IgD-negative memory B cell (primary cell): Measurements from ENCODE around the gene BRAF. TPM values are rescaled to one million over a fixed set of nuclear protein-coding genes. Genes with fewer than 3 reads are reported as not detected.
"Not testable (repeated sequence)": the region's sequence is repeated elsewhere in the genome, so short reads cannot be mapped to it uniquely, and the experiment has no call there.

Experiments used
- H3K27ac Mint-ChIP-seq, 3 donors: one replicate each; pipeline ENCODE4 v1.8.0; 2020 to 2022; ENCODE audit warnings: mild to moderate bottlenecking in 3 of 3, mixed read lengths in 3 of 3, moderate library complexity in 1 of 3
- H3K27me3 Mint-ChIP-seq: one replicate; pipeline ENCODE4 v1.8.0; 2021; ENCODE audit warnings: mixed read lengths
- H3K36me3 Mint-ChIP-seq: one replicate; pipeline ENCODE4 v1.8.0; 2020; ENCODE audit warnings: mild to moderate bottlenecking, mixed read lengths
- H3K4me1 Mint-ChIP-seq, 3 donors: one replicate each; pipeline ENCODE4 v1.8.0; 2020 to 2022; ENCODE audit warnings: mixed read lengths in 3 of 3, mild to moderate bottlenecking in 1 of 3
- H3K4me3 Mint-ChIP-seq, 4 donors: one replicate each; pipeline ENCODE4 v1.8.0; 2020 to 2022; ENCODE audit warnings: mild to moderate bottlenecking in 4 of 4, mixed read lengths in 4 of 4, moderate library complexity in 3 of 4
- H3K9me3 Mint-ChIP-seq, 3 donors: one replicate each; pipeline ENCODE4 v1.8.0; 2020 to 2021; ENCODE audit warnings: mixed read lengths in 3 of 3, mild to moderate bottlenecking in 1 of 3
- polyA plus RNA-seq: library from polyadenylated mRNA; unstranded; fragments of 300-500 nt; fragmentation: Illumina TruSeq; gene quantifications from one replicate; pipeline ENCODE4 v1.2.3, GENCODE V29; 2021

BRAF gene
- polyA plus RNA-seq, 1 donor from 2014 or later = 11.6 TPM

- Mint-ChIP-seq H3K9me3 (no peaks in the 10 kb centered on the region), H3K4me1 (peaks cover 0 to 3% (median 2%) of the 10 kb centered on the region in 3 donors), H3K27ac (no peak overlapping the region), H3K36me3 (peaks cover 4% of the 10 kb centered on the region), H3K4me3 (no peak overlapping the region), H3K27me3 (no peaks in the 10 kb centered on the region)
Observed at GRCh38 chr7:140686921-140687320, 237.8 kb downstream of the BRAF start.

DNA sequence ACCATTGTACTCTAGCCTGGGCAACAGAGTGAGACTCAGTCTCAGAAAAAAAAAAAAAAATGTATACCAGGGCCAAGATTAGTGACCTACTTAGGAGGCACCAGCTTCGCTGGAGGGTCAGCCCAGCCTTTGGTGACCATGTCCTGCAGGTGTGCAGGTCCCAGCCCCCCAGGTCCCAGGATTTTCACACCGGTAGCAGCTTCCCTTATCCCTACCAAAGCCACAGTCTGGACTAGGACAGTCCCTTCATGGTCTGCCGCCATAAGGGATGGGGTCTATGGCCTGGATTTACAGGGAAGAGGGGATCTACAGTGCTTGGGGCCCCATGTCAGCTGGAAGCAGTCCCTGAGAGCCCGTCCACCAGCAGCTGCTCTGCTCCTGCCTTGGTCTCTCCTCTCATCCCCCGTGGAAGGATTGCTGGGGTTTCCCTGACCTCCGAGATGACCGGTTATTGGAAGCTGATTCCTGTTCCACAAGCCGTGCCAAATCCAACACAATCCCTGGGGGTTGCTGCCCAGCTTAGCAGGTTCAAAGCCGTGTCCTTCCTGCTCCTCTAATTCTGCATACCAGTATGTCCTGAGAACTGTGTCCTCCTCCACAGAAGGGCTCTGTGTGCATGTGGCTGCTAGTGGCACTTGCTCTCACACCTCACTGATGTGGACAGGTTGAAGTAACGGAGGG is 239.2 kb downstream of the BRAF start:
- Mint-ChIP-seq H3K9me3 (no peaks in the 10 kb centered on the region), H3K36me3 (peaks cover 4% of the 10 kb centered on the region), H3K27me3 (no peaks in the 10 kb centered on the region), H3K4me3 (no peak overlapping the region), H3K27ac (no peak overlapping the region), H3K4me1 (peaks cover 0 to 2% (median 1%) of the 10 kb centered on the region in 3 donors)

- no peaks in the 10 kb centered on the region for H3K9me3 Mint-ChIP-seq
- H3K4me1 Mint-ChIP-seq = peaks cover 0 to 2% (median 0%) of the 10 kb centered on the region in 3 donors
- H3K27me3 Mint-ChIP-seq = no peaks in the 10 kb centered on the region
- peaks cover 4% of the 10 kb centered on the region for H3K36me3 Mint-ChIP-seq
- peak overlapping the region in 1 of 4 donors; percentile 41 for H3K4me3 Mint-ChIP-seq
- H3K27ac Mint-ChIP-seq = no peak overlapping the region
Observed at GRCh38 chr7:140684066-140684950, 240.4 kb downstream of the BRAF start.

DNA sequence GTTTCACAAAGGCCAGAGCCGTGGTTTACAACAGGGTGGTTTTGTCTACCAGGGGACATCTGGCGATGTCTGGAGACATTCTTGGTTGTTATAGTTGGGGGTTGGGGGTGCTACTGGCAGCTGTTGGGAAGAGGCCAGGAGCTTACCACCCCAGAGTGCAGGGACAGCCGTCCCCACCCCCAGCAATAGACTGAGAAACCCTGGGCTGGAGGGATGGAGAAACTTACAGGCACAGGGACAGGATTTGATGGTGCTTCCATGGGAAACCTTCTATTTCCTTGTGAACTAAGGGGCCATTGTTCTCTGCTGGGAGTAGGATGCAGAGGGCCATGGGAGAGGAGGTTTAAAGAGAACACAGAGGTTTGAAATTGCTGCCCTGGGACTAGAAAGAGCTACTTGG is 241.1 kb downstream of the BRAF start:
- no peaks in the 10 kb centered on the region for H3K27me3 Mint-ChIP-seq
- peak overlapping the region in 1 of 3 donors; percentile 80 for H3K27ac Mint-ChIP-seq
- peaks cover 0 to 2% (median 0%) of the 10 kb centered on the region in 3 donors for H3K4me1 Mint-ChIP-seq
- peaks cover 4% of the 10 kb centered on the region for H3K36me3 Mint-ChIP-seq
- no peak overlapping the region for H3K4me3 Mint-ChIP-seq
- no peaks in the 10 kb centered on the region for H3K9me3 Mint-ChIP-seq

GRCh38 chr7:140681766-140682165 is 243.0 kb downstream of the BRAF start:
- H3K27ac Mint-ChIP-seq = no peak overlapping the region
- H3K4me3 Mint-ChIP-seq = no peak overlapping the region
- no peaks in the 10 kb centered on the region for H3K27me3 Mint-ChIP-seq
- H3K36me3 Mint-ChIP-seq = peaks cover 7% of the 10 kb centered on the region
- H3K9me3 Mint-ChIP-seq = no peaks in the 10 kb centered on the region
- H3K4me1 Mint-ChIP-seq = peaks cover 7 to 11% (median 7%) of the 10 kb centered on the region in 3 donors

- H3K4me1 Mint-ChIP-seq = peaks cover 15 to 19% (median 16%) of the 10 kb centered on the region in 3 donors
- no peak overlapping the region for H3K27ac Mint-ChIP-seq
- H3K27me3 Mint-ChIP-seq = no peaks in the 10 kb centered on the region
- H3K4me3 Mint-ChIP-seq = no peak overlapping the region
- peaks cover 7% of the 10 kb centered on the region for H3K36me3 Mint-ChIP-seq
- no peaks in the 10 kb centered on the region for H3K9me3 Mint-ChIP-seq
Observed at GRCh38 chr7:140680886-140681285, 243.8 kb downstream of the BRAF start.

DNA sequence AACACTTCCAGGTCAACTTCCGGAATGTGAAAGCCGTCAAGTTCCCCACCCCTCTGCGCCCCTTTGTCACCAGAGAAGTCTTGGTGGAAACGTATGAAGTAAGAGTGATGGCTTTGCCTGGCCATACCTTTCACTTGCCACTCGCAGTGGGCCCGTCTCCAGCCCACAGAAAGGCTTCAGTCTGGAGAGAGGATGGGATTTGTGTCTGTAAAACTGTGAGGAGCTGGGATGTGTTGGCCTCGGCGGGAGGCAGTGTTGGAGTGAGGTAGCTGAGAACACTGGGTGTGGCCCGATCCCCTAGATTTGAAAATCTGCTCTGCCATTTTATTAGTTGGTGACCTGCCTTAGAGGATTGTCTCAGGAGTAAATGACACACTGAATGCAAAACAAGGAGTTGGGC is 245.5 kb downstream of the BRAF start:
- Mint-ChIP-seq H3K36me3 (peaks cover 7% of the 10 kb centered on the region), H3K4me1 (peaks cover 30 to 36% (median 30%) of the 10 kb centered on the region in 3 donors), H3K4me3 (peak overlapping the region in 1 of 4 donors; percentile 3), H3K27me3 (no peaks in the 10 kb centered on the region), H3K9me3 (no peaks in the 10 kb centered on the region), H3K27ac (no peak overlapping the region)

DNA sequence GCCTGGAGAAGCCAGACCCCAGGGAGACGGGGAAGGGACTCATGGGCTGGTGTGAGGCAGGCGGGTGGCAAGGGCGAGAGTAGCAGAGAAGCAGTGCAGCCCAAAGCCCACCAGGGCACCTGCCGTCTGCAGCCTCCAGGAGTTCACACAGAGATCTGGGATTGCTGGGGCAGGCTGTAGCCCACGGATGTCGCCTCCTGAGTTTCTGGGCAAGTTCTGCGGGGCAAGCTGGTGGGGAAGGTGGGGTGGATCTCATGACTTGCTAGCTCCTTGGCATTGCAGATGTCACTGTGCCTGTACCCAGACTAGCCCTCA is 246.0 kb downstream of the BRAF start:
- no peaks in the 10 kb centered on the region for H3K27me3 Mint-ChIP-seq
- H3K9me3 Mint-ChIP-seq = no peaks in the 10 kb centered on the region
- no peak overlapping the region for H3K27ac Mint-ChIP-seq
- H3K36me3 Mint-ChIP-seq = peaks cover 7% of the 10 kb centered on the region
- peak overlapping the region in 1 of 4 donors; percentile 3 for H3K4me3 Mint-ChIP-seq
- peaks cover 33 to 40% (median 33%) of the 10 kb centered on the region in 3 donors for H3K4me1 Mint-ChIP-seq

DNA sequence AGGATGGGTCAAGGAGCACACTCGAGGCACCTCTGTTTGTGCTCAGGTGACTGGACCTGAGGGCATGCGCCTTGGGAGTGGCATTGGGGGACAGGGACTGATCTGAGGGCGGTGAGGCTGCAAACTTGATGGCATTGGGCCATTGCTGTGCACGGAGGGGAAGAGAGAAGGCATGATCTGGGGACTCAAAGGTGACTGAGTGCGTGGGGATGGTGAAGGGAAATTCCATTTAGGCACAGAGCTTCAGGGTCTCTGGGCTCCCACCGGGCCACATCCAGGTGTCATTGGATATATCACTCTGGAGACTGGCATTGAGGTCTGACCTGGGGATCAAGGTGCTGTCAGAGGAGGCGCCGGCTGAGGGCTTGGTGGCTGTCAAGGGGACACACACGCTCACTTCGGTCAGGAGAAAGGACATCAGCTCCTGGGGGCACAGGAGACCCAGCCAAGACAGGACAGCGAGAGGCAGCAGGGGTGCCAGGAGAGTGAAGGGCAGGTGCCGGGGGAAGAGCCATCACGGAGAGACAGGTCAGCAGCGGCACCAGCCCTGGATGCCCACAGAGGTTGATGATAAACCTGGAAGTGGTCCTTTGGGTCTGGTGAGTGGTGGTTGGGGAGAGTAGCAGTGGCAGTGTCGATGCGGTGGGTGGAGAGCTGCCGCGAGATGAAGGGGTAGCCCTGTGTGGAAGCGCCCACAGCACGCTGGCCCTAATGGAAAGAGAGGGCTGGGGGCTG is 246.5 kb downstream of the BRAF start:
- Mint-ChIP-seq H3K4me3 (no peak overlapping the region), H3K4me1 (peaks cover 33 to 41% (median 33%) of the 10 kb centered on the region in 3 donors), H3K27me3 (no peaks in the 10 kb centered on the region), H3K9me3 (no peaks in the 10 kb centered on the region), H3K36me3 (peaks cover 7% of the 10 kb centered on the region), H3K27ac (peak overlapping the region in 1 of 3 donors; percentile 26)

- H3K27me3 Mint-ChIP-seq = no peaks in the 10 kb centered on the region
- peak overlapping the region in 2 of 3 donors; percentile 26 to 91 for H3K27ac Mint-ChIP-seq
- no peak overlapping the region for H3K4me3 Mint-ChIP-seq
- H3K4me1 Mint-ChIP-seq = peaks cover 33 to 41% (median 33%) of the 10 kb centered on the region in 3 donors
- peaks cover 5% of the 10 kb centered on the region for H3K36me3 Mint-ChIP-seq
- H3K9me3 Mint-ChIP-seq = no peaks in the 10 kb centered on the region
Observed at GRCh38 chr7:140677496-140677895, 247.2 kb downstream of the BRAF start.

- Mint-ChIP-seq H3K27ac (peak overlapping the region in 2 of 3 donors; percentile 82 to 91), H3K4me3 (peak overlapping the region in 1 of 4 donors; percentile 87), H3K4me1 (peaks cover 38 to 45% (median 39%) of the 10 kb centered on the region in 3 donors)
Observed at GRCh38 chr7:140676956-140677355, 247.8 kb downstream of the BRAF start.

GRCh38 chr7:140676306-140676705 is 248.4 kb downstream of the BRAF start:
- Mint-ChIP-seq H3K27me3 (no peaks in the 10 kb centered on the region), H3K4me3 (peak overlapping the region; percentile 54 to 96 (median 88)), H3K4me1 (peaks cover 38 to 45% (median 39%) of the 10 kb centered on the region in 3 donors), H3K27ac (peak overlapping the region; percentile 82 to 91 (median 89)), H3K36me3 (peaks cover 3% of the 10 kb centered on the region), H3K9me3 (no peaks in the 10 kb centered on the region)

More at GRCh38 chr7:140676956-140677355, 247.8 kb downstream of the BRAF start:
- not testable (repeated sequence) for H3K36me3 Mint-ChIP-seq, H3K9me3 Mint-ChIP-seq, H3K27me3 Mint-ChIP-seq

DNA sequence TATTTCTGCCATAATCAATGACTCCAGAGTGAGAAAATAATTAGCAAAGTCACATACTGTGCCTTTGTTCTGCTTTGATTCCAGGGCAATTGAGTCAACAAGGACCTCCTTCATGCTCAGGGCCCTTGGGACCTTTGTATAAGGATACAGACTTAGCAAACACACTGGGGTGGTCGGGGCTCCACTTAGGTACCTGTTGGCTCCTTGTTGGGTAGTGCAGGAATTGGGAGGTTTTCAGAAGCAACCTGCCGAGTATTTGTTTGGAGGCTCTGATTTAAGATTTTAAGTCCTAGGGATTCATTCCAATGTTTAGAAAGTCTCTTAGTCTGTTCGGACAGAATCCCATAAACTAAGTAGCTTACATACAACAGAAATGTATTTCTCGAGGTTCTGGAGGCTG is 249.0 kb downstream of the BRAF start:
- Mint-ChIP-seq H3K9me3 (no peaks in the 10 kb centered on the region), H3K4me1 (peaks cover 38 to 45% (median 39%) of the 10 kb centered on the region in 3 donors), H3K27me3 (no peaks in the 10 kb centered on the region), H3K4me3 (peak overlapping the region in 3 of 4 donors; percentile 89 to 96 (median 92)), H3K36me3 (peaks cover 3% of the 10 kb centered on the region), H3K27ac (peak overlapping the region; percentile 82 to 91 (median 89))

DNA sequence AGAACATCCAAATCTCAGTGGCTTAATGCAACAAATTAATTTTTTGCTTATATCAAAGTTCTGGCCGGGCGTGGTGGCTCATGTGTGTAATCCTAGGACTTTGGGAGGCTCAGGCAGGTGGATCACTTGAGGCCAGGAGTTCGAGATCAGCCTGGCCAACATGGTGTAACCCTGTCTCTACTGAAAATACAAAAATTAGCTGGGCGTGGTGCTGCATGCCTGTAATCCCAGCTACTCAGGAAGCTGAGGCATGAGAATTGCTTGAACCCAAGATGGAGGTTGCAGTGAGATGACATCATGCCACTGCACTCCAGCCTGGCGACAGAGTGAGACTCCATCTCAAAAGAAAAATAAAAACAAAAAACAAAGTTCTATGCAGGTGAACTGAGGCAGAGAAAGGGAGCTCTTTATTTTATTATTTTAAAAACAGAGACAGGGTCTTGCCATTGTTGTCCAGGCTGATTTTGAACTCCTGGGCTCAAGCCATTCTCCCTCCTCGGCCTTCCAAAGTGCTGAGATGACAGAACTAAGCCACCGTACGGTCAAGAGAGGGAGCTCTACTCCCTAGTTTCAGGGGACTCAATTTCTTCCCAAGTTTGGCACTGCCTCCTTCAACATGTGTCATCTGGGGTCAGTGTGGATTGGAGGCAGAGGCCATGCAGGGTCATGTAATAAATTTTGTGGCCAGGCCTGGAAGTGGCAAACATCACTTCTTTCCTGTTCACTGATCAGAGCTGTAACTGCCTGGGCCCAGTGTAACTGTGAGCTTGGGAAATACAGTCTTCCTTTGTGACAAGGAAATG is 249.6 kb downstream of the BRAF start:
- Mint-ChIP-seq H3K9me3 (no peaks in the 10 kb centered on the region), H3K27ac (peak overlapping the region; percentile 91 to 96 (median 92)), H3K4me1 (peaks cover 38 to 45% (median 39%) of the 10 kb centered on the region in 3 donors), H3K36me3 (peaks cover 3% of the 10 kb centered on the region), H3K27me3 (no peaks in the 10 kb centered on the region), H3K4me3 (peak overlapping the region in 3 of 4 donors; percentile 89 to 96 (median 92))
